Hematopoietic multipotent progenitor cell treated with erythropoietin and hydrocortisone succinate and interleukin-3 and kit ligand, for 4 days (in vitro differentiated cells): Measurements from ENCODE around the gene SLC22A2.
"Not testable (repeated sequence)": the region's sequence is repeated elsewhere in the genome, so short reads cannot be mapped to it uniquely, and the experiment has no call there.

ENCODE experiments used
- DNase-seq: peaks from one replicate; pipeline ENCODE4 v3.0.0-alpha.2; 2015

The SLC22A2 gene

GRCh38 chr6:160258346-160259142, at the start of gene SLC22A2:
SLC22A2 (minus strand) TSS chr6:160258821; CDS start chr6:160258757, 64 bp downstream.
- no peak for DNase-seq

DNA sequence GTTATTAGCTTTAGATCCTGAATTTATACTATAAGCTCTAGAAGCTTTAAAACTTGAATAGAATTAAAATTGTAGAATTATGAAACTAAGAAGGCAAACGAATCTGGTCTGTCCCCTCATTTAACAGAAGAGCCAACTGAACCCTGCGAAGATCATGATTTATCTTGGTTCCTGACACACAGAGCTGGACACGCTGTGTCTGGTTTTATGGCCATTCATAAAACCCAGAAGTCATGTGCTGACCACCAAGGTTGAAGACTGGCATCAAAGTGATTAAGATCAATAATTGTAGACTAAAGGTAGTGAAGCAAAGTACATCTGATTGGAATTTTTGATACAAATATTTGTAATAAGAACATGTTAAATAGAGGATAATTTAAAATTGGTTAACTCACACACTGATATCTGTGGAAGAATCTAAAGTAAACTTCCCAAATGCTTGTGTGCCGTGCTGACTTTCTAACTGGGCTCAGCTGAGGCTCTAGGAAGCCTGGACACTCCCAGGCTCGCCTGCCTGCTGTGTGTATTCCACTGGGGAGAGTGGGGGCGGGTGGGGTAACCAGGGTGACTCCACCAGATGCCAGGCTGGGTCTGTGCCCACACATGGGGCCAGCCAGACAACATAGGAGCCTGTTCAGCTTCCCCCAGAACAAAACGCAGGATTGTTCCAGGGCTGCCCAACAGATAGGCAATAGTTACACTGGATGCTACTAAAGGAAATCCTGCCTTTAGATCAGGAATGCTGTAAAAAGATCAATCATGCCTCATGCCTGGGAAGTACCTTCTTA, 47.5 kb upstream of the SLC22A2 start:
- DNase-seq: no peak

GRCh38 chr6:160303806-160304205, 45.2 kb upstream of the SLC22A2 start:
- DNase-seq: no peak

GRCh38 chr6:160302431-160303082, 43.9 kb upstream of the SLC22A2 start:
- DNase-seq: not testable (repeated sequence)

DNA sequence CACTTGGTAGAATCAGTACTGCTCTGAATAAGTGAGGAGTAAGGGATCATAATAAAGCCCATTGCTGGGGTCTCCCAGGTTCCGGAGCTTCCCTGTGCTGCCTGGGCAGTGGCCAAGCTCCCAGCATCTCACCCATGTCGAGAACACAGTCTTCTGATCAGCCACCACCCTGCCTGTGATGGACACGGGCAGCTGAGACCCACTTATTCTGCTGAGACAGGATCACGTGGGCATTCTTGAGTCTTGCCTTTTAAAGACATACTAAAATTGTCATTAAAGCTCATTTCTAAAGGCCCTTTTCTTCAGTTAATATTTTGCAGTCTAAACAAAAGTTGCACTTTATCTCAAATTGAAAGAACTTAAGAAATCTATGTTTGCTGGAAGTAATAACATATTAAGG, 42.7 kb upstream of the SLC22A2 start:
- DNase-seq: no peak

DNA sequence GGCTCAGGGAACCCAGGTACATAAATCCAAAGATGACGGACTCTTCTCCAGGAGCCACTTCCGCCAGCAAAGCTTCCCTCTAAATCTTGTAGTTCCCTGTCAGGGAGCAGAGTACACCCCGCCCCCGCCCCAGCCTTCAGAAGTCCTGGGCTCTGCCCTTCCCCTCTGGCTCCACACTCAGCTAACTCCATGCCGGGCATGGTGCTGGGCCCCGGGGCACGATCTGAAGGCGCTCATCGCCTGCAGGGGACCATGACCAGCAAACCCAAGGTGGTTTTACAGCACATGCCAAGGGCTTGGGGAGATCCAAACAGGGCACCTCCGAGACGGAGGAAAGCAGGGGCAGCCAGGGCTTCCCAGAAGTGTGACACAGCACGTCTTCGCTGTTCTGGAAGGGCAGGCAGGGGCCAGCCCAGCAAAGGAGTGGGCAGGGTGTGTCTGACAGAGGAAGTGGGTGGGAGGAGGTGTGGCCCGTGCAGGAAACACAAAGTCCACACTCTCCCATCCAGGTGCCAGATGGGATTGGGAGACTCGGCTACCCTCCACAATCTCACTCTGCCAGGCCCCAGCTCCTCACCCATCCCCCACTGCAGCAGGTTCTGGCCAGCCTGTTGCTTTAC, 41.6 kb upstream of the SLC22A2 start:
- DNase-seq: no peak

DNA sequence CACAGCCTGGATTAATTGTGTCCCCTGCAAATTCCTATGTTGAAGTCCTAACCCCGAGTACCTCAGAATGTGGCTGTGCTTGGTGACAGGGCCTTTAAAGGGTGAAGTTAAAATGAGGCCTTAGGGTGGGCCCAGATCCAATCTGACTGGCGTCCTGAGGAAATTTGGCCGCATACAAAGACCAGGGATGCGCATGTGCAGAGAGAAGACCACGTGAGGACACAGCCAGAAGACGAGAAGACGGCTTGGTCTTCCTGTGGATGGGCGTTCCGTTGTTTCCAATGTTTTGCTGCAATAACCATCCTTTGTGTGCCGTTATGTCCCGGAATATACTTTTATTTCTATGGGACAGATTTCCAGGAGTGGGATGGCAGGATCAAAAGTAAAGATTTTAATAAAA, 40.9 kb upstream of the SLC22A2 start:
- no peak for DNase-seq

GRCh38 chr6:160298121-160298520, 39.5 kb upstream of the SLC22A2 start:
- no peak for DNase-seq

DNA sequence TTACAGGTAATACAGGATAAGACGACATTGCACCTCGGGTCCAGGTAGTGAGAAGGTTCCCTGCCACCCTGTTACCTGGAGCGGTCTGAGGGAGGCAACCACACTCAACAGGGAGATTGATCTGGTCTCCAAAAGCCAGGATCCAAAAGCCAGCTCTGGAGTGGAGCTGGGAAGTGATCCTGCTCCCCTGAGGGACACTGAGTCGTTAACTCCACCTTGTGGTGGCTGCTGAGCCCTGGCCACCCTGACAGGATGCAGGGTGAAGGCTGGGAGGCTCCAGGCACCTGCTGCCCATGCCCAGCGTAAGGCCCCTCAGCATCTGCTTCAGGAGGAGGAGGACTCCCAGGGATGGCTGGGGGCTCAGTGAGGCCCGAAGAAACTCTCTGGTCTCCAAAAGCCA, 38.7 kb upstream of the SLC22A2 start:
- DNase-seq: no peak

GRCh38 chr6:160293844-160294243, 35.2 kb upstream of the SLC22A2 start:
- no peak for DNase-seq

DNA sequence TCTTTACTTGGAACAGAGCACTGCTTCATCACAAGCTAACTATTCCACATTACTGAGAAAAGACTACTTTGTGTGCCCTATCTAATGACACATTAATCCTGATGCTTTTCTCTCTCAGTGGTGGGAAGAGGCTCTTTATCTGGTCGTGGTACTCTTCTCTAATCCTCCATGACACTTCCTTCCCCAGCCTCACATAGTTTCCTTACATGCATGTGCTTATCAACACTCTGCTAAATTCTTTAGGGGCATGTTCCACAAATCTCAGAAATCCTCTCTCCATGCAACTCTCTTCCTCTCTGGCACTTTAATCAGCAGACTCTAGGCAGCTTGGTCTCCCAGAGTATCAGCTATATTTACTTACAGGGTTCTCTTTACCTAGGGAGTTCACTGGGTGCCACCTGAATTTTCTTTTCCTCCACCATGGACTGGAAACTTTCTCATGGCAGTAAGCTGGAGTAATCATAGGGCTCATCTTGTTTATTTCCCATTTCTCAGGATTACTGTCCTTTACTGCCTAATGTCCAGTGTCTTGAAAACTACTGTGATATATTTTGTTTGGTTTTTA, 27.0 kb upstream of the SLC22A2 start:
- DNase-seq: no peak

DNA sequence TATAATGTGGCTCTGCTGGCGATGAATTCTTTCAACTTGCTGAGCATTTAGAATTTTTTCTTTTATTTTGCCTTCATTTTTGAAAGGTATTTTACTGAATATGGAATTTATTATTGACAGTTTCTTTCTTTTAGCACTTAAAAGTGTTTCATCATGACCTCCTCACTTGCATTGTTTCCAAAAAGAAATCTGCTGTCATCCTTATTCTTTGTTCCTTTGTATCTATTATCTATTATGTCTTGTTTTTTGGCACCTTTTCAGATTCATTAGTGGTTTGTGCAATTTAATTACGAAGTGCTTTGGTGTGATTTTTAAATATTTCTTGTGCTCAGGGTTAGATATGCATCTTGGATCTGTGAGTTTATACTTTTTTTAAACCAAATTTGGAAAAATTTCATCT, 26.0 kb upstream of the SLC22A2 start:
- no peak for DNase-seq

DNA sequence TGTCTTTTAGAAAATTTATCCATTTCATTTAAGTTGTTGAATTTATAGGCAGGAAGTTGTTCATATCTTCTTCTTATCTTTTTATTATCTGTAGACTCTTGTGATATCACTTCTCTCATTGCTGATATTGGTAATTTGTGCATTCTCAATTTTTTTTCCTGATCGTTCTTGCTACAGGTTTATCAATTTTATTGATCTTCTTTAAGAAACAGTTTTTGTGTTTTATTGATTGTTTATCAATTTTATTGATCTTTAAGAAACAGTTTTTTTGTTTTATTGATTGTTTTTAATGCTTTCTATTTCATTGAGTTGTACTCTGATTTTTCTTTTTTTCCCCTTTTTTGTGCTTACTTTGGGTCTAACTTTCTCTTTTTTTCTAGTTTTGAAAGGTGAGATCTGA, 23.8 kb upstream of the SLC22A2 start:
- no peak for DNase-seq

- DNase-seq: no peak
Observed at GRCh38 chr6:160279850-160280249, 21.2 kb upstream of the SLC22A2 start.

DNA sequence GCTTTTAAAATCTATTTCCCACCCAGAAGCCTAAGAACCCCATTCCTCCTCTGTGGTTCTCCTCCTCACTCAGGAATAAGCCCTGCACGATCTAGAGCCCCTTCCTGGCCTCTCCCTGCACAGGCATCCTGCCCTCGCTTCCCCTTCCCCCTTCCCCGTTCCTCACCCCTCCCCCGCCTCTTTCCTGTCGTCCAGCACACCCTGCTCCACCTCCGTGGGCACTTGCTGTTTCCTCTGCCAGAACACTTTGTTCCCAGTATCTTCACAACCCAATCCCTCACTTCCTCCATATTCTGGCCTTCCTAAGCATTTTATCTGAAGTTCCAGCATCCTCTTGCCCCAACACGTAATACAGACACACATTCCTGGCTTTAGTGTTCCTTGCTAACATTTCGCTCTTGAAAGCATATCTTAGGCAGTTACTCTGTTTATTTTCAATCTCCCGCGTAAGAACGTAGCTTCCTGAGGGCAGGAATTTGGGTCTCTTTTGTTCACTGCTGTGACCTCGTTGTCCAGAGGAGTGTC, 20.2 kb upstream of the SLC22A2 start:
- DNase-seq: no peak

DNA sequence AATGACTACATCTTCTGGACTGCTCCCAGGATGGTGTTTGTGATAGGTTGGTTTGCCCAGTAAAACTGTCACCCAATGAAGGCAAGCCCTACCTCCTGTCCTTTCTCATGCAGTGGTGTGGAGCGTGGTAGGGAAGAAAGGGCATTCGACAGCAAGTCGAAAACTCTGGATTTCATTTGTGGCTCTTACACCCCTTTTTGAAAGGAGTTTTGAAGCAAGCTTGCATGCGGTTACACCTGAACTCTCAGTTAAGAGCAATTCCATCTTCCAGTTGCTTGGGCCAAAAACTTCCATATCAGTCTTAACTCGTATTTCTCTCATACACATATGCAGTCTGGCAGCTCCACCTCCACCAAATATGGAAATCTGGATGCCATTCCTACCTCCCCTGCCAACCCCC, 19.7 kb upstream of the SLC22A2 start:
- no peak for DNase-seq

- no peak for DNase-seq
Observed at GRCh38 chr6:160277546-160277945, 18.9 kb upstream of the SLC22A2 start.

DNA sequence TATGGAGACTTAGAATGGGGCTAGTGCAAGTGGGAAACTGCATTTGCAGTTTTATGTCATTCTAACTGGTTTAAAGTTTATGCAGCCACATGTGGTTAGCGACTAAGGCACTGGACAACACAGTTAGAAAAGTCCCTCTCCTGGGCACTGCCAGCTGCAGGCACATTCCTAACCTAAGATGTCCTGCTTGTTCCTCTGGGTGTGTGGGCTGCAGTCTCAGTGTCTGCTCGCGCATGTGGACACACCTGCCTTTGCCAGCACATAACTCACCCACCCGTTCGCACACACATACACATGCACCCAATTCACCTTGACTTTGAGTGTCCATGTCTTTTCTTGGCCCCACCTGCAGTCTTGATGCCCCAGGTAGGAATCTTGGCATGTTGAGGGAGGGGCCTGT, 18.5 kb upstream of the SLC22A2 start:
- no peak for DNase-seq

DNA sequence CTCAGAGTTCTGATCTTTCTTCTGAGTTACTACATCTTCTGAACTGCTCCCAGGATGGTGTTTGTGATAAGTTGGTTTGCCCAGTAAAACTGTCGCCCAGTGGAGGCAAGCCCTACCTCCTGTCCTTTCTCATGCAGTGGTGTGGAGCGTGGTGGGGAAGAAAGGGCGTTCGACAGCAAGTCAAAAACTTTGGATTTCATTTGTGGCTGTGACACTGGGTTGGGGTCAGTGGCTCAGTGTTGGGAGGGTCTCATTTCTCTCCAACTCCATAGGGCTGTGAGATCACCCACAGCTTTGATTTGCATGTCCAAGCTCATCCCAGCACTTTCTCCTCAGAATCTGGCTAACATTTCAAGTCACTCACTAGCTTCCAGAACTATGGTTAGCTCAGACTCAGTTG, 17.5 kb upstream of the SLC22A2 start:
- DNase-seq: no peak

DNA sequence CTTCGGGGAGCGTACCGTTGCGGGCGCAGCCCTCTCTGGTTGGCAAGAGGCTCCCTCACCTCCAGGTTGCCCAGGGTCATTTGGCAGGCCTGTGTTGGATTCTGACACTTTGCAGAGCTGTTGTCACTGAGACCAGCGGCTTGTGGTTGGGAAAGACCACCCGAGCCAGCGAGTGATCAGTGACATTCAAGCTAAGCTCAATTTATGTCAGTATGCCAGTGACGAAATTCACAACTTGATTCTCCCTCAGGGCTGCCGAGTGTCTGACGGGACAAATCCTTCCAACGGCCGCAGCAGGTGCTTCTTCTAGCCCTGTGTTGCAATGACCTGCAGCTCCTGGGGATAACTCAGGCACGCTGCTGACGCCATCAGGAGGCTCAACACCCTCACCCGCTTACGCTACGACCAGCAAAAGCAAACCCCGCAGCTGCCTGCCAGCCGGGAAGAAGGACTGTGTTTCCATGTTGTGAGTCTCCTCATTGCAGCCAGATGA, 16.9 kb upstream of the SLC22A2 start:
- no peak for DNase-seq

- DNase-seq: no peak
Observed at GRCh38 chr6:160274871-160275510, 16.4 kb upstream of the SLC22A2 start.

DNA sequence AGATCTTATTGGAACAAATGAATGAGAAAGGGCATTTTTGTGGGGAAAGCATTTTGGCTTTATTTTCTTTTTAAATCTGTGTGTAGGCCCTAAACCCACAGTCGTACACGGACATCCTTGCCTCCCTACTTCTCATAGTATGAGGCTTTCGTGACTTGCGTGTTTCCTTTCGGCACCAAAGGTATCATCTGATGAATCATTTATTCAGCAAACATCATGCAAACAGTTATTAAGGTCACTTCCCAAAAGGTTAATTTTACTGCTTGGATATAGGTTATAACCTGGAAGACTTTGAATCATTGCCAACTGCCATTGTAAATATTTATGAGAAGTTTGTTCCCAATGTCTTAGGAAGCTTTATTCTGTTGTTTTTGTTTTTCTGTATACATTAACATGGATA, 15.1 kb upstream of the SLC22A2 start:
- no peak for DNase-seq
